OCI-LY3 (cell line): ENCODE results near the gene SPECC1.
"Not testable (repeated sequence)": the region's sequence is repeated elsewhere in the genome, so short reads cannot be mapped to it uniquely, and the experiment has no call there.

Experiments used
- CTCF ChIP-seq: fragments of 200-600, 300-600 bp; sonication (generic); IDR thresholded peaks from 2 replicates; pipeline ENCODE4 v1.5.1; 2014; ENCODE audit warnings: antibody characterized with exemption, low read length, low read depth
- EZH2phosphoT487 ChIP-seq: fragments of 200-600 bp; shearing (Covaris generic); IDR thresholded peaks from 2 replicates; pipeline ENCODE4 v1.6.1; 2018; ENCODE audit warnings: antibody characterized with exemption, mixed run types, low read depth

GRCh38 chr17:20363846-20364245, 354.7 kb downstream of the SPECC1 start:
- TF ChIP-seq CTCF, EZH2phosphoT487: not testable (repeated sequence)
